ENCODE results near the gene ACO2. TPM values are rescaled to one million over a fixed set of nuclear protein-coding genes. Genes with fewer than 3 reads are reported as not detected.
A peak's percentile ranks its signal among the peaks of the same experiment; 100 is the strongest.

The ACO2 gene
- polyA plus RNA-seq, 1 of the 3 experiments (the other 2 are of a cell fraction), result 47.0 TPM

DNA sequence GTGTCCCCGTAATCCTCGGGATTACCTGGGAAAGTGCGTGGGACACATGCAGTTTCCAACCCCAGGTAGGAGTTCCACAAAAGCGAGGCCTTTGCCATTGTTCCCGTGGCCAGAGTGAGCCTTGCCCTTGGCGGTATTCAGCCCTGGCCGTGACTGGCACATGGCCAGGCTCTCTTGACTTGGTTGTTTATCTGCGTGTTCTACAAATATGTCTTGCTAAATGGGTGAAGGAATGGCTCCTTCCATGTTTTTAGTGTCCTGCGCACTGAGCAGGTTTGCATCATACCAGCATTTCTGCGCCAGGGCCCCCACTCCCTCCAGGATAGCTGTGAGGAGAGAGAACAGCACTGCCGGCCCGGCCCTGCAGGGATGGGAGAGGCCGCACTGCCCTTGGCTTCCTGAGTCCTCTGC, 55.3 kb downstream of the ACO2 start:
- Histone ChIP-seq H3K27ac (ENCODE audit: low read depth in 2 of 2, low read length in 1 of 2) (peak overlapping the region in 1 of 2 experiments; percentile 22; a peak in 1 of 4 replicates), H3K9me2 (no peaks in the 10 kb centered on the region), H3K4me2 (no peak overlapping the region), H3K4me3 (ENCODE audit: low read depth in 2 of 2, low read length in 1 of 2) (no peak overlapping the region), H3K79me2 (ENCODE audit: insufficient read depth) (no peaks in the 10 kb centered on the region), H3K27me3 (ENCODE audit: insufficient read depth) (no peaks in the 10 kb centered on the region), H3F3A (replicated peaks; ENCODE audit: insufficient read depth) (no peaks in the 10 kb centered on the region), H3K9me3 (no peaks in the 10 kb centered on the region), H4K20me1 (ENCODE audit: insufficient read depth) (no peaks in the 10 kb centered on the region), H3K9ac (no peak overlapping the region), H3K36me3 (replicated peaks in 1 of 2; ENCODE audit: control insufficient read depth in 1 of 2, insufficient read depth in 2 of 2, low read length in 1 of 2) (peaks cover 0 to 14% of the 10 kb centered on the region in 2 experiments), H3K4me1 (ENCODE audit: control insufficient read depth in 1 of 2, insufficient read depth in 2 of 2, low read depth in 1 of 2, low read length in 1 of 2) (peaks cover 0 to 6% of the 10 kb centered on the region in 2 experiments; a peak in 1 of 4 replicates), H2AFZ (ENCODE audit: low read depth) (no peak overlapping the region)
- ChIA-PET CTCF (interaction anchor here (0.8 to 1.8 kb wide), 5 partner anchors 9 to 602 kb away, joined by 3 to 4 read pairs (median 4); no protein-coding TSS in a partner anchor), POLR2A (interaction anchor here (1.6 kb wide), 1 partner anchor 120 kb away, joined by 4 read pairs; no protein-coding TSS in a partner anchor)
- WGBS (ENCODE audit: low lambda C conversion rate), result 96% methylated on average over 4 of the region's 13 CpGs
- DNase-seq, result no peak
- TF ChIP-seq JUND (IDR thresholded peaks at IDR 0.05), result peak; percentile 3; the same call in 1 of the 2 replicates
- TF ChIP-seq GATA2 (CRISPR knock-in tag; IDR thresholded peaks at IDR 0.05), result no peak
- TF ChIP-seq, protein P1, sequence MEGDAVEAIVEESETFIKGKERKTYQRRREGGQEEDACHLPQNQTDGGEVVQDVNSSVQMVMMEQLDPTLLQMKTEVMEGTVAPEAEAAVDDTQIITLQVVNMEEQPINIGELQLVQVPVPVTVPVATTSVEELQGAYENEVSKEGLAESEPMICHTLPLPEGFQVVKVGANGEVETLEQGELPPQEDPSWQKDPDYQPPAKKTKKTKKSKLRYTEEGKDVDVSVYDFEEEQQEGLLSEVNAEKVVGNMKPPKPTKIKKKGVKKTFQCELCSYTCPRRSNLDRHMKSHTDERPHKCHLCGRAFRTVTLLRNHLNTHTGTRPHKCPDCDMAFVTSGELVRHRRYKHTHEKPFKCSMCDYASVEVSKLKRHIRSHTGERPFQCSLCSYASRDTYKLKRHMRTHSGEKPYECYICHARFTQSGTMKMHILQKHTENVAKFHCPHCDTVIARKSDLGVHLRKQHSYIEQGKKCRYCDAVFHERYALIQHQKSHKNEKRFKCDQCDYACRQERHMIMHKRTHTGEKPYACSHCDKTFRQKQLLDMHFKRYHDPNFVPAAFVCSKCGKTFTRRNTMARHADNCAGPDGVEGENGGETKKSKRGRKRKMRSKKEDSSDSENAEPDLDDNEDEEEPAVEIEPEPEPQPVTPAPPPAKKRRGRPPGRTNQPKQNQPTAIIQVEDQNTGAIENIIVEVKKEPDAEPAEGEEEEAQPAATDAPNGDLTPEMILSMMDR (IDR thresholded peaks at IDR 0.05), result no peak
- TF ChIP-seq, protein P2, sequence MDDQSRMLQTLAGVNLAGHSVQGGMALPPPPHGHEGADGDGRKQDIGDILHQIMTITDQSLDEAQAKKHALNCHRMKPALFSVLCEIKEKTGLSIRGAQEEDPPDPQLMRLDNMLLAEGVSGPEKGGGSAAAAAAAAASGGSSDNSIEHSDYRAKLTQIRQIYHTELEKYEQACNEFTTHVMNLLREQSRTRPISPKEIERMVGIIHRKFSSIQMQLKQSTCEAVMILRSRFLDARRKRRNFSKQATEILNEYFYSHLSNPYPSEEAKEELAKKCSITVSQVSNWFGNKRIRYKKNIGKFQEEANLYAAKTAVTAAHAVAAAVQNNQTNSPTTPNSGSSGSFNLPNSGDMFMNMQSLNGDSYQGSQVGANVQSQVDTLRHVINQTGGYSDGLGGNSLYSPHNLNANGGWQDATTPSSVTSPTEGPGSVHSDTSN (IDR thresholded peaks at IDR 0.05), result no peak

DNA sequence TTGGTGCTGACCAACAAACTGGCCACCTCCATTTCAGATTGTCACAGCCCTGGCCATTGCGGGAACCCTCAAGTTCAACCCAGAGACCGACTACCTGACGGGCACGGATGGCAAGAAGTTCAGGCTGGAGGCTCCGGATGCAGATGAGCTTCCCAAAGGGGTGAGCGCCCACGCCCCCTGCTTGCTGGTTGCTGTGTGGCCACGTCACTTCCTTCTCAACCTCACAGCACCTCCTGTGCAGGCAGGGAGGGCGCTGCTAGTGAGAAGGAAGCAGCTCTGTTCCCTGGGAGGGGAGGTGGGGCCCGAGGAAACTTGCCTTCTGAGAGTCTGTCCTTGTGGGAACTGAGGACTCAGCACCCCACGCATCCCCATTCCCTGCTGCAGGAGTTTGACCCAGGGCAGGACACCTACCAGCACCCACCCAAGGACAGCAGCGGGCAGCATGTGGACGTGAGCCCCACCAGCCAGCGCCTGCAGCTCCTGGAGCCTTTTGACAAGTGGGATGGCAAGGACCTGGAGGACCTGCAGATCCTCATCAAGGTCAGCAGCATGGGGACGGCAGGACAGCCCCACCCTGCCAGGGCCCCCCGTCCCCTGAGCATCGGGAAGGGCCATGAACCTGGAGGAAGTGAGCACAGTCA, 56.0 kb downstream of the ACO2 start:
- 87% methylated on average over 4 of the region's 17 CpGs for WGBS (ENCODE audit: low lambda C conversion rate)
- no peak overlapping the region for H3K4me2 ChIP-seq
- no peaks in the 10 kb centered on the region for H3K9me2 ChIP-seq
- no peak overlapping the region for H2AFZ ChIP-seq (ENCODE audit: low read depth)
- H3F3A ChIP-seq (replicated peaks; ENCODE audit: insufficient read depth), result no peaks in the 10 kb centered on the region
- H3K4me1 ChIP-seq (ENCODE audit: control insufficient read depth in 1 of 2, insufficient read depth in 2 of 2, low read depth in 1 of 2, low read length in 1 of 2), result peaks cover 0 to 6% of the 10 kb centered on the region in 2 experiments; a peak in 1 of 4 replicates
- POLR2A ChIA-PET, result no interaction called here
- H3K9me3 ChIP-seq, result no peaks in the 10 kb centered on the region
- no peak for DNase-seq
- H3K36me3 ChIP-seq (replicated peaks in 1 of 2; ENCODE audit: control insufficient read depth in 1 of 2, insufficient read depth in 2 of 2, low read length in 1 of 2), result peaks cover 0 to 14% of the 10 kb centered on the region in 2 experiments
- no peak overlapping the region for H3K4me3 ChIP-seq (ENCODE audit: low read depth in 2 of 2, low read length in 1 of 2)
- H4K20me1 ChIP-seq (ENCODE audit: insufficient read depth), result no peaks in the 10 kb centered on the region
- no peaks in the 10 kb centered on the region for H3K79me2 ChIP-seq (ENCODE audit: insufficient read depth)
- TF ChIP-seq TAF1 (IDR thresholded peaks at IDR 0.05; ENCODE audit: borderline replicate concordance, low read depth, low read length) (no peak), EP300 (IDR thresholded peaks at IDR 0.05; ENCODE audit: borderline replicate concordance in 1 of 2, low read depth in 1 of 2, low read length in 1 of 2) (no peak), FOXM1 (IDR thresholded peaks at IDR 0.05; ENCODE audit: low read depth) (no peak), POLR2AphosphoS5 (IDR thresholded peaks at IDR 0.05; ENCODE audit: low read depth, low read length) (no peak), GABPA (IDR thresholded peaks at IDR 0.05; ENCODE audit: low read depth) (no peak), YY1 (IDR thresholded peaks at IDR 0.05; ENCODE audit: low read depth) (no peak), ELF1 (IDR thresholded peaks at IDR 0.05) (no peak), SIN3A (IDR thresholded peaks at IDR 0.05; ENCODE audit: borderline replicate concordance, low read depth, low read length) (no peak), EZH2phosphoT487 (IDR thresholded peaks at IDR 0.05; ENCODE audit: borderline replicate concordance, low read depth) (no peak), NFIC (IDR thresholded peaks at IDR 0.05; ENCODE audit: borderline replicate concordance) (no peak)
- TF ChIP-seq, protein P3, sequence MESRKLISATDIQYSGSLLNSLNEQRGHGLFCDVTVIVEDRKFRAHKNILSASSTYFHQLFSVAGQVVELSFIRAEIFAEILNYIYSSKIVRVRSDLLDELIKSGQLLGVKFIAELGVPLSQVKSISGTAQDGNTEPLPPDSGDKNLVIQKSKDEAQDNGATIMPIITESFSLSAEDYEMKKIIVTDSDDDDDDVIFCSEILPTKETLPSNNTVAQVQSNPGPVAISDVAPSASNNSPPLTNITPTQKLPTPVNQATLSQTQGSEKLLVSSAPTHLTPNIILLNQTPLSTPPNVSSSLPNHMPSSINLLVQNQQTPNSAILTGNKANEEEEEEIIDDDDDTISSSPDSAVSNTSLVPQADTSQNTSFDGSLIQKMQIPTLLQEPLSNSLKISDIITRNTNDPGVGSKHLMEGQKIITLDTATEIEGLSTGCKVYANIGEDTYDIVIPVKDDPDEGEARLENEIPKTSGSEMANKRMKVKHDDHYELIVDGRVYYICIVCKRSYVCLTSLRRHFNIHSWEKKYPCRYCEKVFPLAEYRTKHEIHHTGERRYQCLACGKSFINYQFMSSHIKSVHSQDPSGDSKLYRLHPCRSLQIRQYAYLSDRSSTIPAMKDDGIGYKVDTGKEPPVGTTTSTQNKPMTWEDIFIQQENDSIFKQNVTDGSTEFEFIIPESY (IDR thresholded peaks at IDR 0.05; ENCODE audit: borderline replicate concordance, low read depth), result no peak
- TF ChIP-seq, protein P4, sequence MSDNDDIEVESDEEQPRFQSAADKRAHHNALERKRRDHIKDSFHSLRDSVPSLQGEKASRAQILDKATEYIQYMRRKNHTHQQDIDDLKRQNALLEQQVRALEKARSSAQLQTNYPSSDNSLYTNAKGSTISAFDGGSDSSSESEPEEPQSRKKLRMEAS (IDR thresholded peaks at IDR 0.05; ENCODE audit: low read depth), result no peak
- H3K9ac ChIP-seq, result no peak overlapping the region
- H3K27me3 ChIP-seq (ENCODE audit: insufficient read depth), result no peaks in the 10 kb centered on the region
- no peak overlapping the region for H3K27ac ChIP-seq (ENCODE audit: low read depth in 2 of 2, low read length in 1 of 2)
- CTCF ChIA-PET, result interaction anchor here (0.8 to 1.6 kb wide), 4 partner anchors 8 to 602 kb away, joined by 3 to 4 read pairs (median 4); no protein-coding TSS in a partner anchor
